Activated CD4-positive, alpha-beta T cell treated with anti-CD3 and anti-CD28 coated beads for 36 hours (primary cell): ENCODE data around the gene HES3. TPM values are rescaled to one million over a fixed set of nuclear protein-coding genes. Genes with fewer than 3 reads are reported as not detected.
A peak's percentile ranks its signal among the peaks of the same experiment; 100 is the strongest.

Experiments
- ATAC-seq: fragments of 200-7000 bp; cut with Tn5 transposase; one replicate; pipeline ENCODE4 v1.10.0; 2021; ENCODE audit warnings: mild to moderate bottlenecking, moderate library complexity
- CTCF ChIA-PET: fragments of 350-600 bp; sonication (Branson Sonifier 250); formaldehyde crosslinking; loops from one replicate; lab custom pipeline; 2021; ENCODE audit warnings: antibody characterized with exemption; lab: Charles Lee
- POLR2A ChIA-PET: fragments of 350-600 bp; sonication (Branson Sonifier 250); formaldehyde crosslinking; loops from one replicate; lab custom pipeline; 2021; ENCODE audit warnings: antibody characterized with exemption, inconsistent platforms; lab: Charles Lee
- DNase-seq: peaks from one replicate; pipeline ENCODE4 v3.0.0-alpha.2; 2020
- H3K27ac Mint-ChIP-seq: one replicate; pipeline ENCODE4 v1.8.0; 2021; ENCODE audit warnings: mixed read lengths
- H3K27me3 Mint-ChIP-seq: one replicate; pipeline ENCODE4 v1.8.0; 2021; ENCODE audit warnings: mixed read lengths
- H3K36me3 Mint-ChIP-seq: one replicate; pipeline ENCODE4 v1.8.0; 2021; ENCODE audit warnings: low read depth, mixed read lengths
- H3K4me1 Mint-ChIP-seq: one replicate; pipeline ENCODE4 v1.8.0; 2021; ENCODE audit warnings: mixed read lengths
- H3K4me3 Mint-ChIP-seq: one replicate; pipeline ENCODE4 v1.8.0; 2021; ENCODE audit warnings: mild to moderate bottlenecking, moderate library complexity, mixed read lengths
- H3K9me3 Mint-ChIP-seq: one replicate; pipeline ENCODE4 v1.8.0; 2021; ENCODE audit warnings: low read depth, mixed read lengths
- intact Hi-C, 2 experiments: fragments of 100-400 bp; cut with DNase I in 1 of 2; cut with micrococcal nuclease in 1 of 2; formaldehyde crosslinking; loops; one replicate each; pipeline versions ENCODE4 v1.14.2 to v1.15.1; 2022 to 2024; cut with DNase I, micrococcal nuclease
- total RNA-seq, 2 experiments: library from RNA; stranded (reverse); gene quantifications; one replicate each; pipeline ENCODE4 v1.2.3, GENCODE V29; 2021

Gene HES3
- total RNA-seq, 2 experiments from 2014 or later, result not detected

DNA sequence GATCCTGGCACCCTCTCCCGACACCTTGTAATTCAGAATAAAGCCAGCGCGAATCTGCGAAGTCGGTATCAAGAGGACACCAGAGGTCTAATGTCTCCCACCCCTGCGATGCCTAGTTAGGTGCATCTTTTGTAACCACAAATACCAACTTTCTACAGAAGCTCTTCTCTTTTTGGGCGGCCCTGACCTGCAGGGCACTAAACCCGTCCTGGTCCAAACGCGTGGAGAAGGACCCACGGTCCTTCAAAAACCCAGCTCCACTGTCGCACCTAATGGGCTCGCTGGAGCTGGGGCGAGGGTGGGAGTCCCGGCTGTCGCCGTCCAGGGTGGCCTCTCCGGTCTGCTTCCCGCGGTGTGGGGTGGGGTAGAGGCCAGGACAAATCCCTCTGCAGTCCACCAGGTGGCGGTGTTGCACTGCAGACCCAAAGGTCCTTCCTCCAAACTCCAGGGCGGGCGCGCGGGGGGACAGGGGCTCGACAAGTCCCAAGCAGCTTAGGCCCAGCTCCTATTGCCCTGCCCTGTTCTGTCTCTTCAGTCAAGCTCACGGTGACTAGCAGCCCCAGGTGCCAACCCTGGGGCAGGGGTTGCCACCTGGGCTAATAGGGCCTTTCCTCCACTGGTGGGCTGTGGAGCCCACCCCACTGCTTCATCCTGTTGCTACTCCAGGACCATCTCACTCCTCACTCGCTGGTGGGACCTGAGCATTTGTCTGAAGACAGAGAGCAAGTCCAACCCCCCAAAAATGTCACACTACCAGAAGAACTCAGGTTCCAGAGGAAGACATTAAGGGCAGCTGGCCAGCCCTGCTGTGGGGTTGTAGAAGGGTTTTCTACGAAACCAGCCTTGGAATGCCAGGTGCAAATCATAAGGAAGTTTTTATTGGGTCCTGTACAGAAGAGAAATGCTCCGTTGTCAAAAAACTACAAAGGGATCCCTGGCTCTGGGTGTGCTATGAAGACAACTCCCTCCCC lies 2.8 kb downstream of the HES3 start:
- peaks cover 7% of the 10 kb centered on the region for H3K4me1 Mint-ChIP-seq
- ATAC-seq (peak; percentile 70), DNase-seq (peak; percentile 90)
- H3K4me3 Mint-ChIP-seq, result no peak overlapping the region
- POLR2A ChIA-PET, result interaction anchor here (0.5 kb wide), 1 partner anchor 387 kb away, joined by 6 read pairs; no protein-coding TSS in a partner anchor
- intact Hi-C loops, result loop anchor here (1.0 to 5.0 kb wide), 9 partner anchors 14 to 229 kb away; partner anchors contain the start of genes ACOT7 (in 1 of the 2) and ESPN (in 1 of the 2)
- CTCF ChIA-PET, result interaction anchor here (0.6 to 6.1 kb wide), 40 partner anchors 9 to 223 kb away, joined by 3 to 35 read pairs (median 4); partner anchors contain the start of genes ACOT7, GPR153, HES2 and ICMT
- peaks cover 48% of the 10 kb centered on the region for H3K27me3 Mint-ChIP-seq
- H3K9me3 Mint-ChIP-seq, result no peaks in the 10 kb centered on the region
- H3K27ac Mint-ChIP-seq, result peak overlapping the region; percentile 35
- no peaks in the 10 kb centered on the region for H3K36me3 Mint-ChIP-seq

DNA sequence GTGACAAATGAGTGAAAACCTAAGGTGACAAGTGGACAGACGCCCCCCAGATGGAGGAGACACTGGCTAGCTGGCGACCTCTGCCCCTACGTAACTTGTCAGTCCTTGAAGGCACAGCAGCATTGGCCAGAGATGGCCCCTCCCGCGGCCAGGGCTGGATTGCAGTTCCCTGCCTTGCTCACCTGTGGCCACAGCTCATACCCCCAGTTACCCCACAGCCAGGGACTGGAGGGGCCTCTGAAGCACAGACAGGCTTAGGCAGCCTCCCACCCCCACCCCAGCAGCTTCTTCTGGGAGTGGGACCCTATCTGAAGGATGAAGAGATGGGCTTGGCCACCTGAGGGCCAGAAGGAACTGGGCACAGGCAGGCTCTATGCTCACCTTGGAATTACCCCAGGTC lies 3.7 kb downstream of the HES3 start:
- H3K36me3 Mint-ChIP-seq, result no peaks in the 10 kb centered on the region
- H3K4me3 Mint-ChIP-seq, result no peak overlapping the region
- intact Hi-C loops, result loop anchor here (1.0 to 5.0 kb wide), 4 partner anchors 96 to 190 kb away; partner anchors contain the start of gene ESPN (in 1 of the 2)
- ChIA-PET CTCF (interaction anchor here (0.6 to 6.1 kb wide), 21 partner anchors 8 to 222 kb away, joined by 3 to 35 read pairs (median 5); partner anchors contain the start of genes ACOT7, GPR153, HES2 and ICMT), POLR2A (no interaction called here)
- no peak overlapping the region for H3K27ac Mint-ChIP-seq
- no peak for DNase-seq
- H3K27me3 Mint-ChIP-seq, result peaks cover 48% of the 10 kb centered on the region
- H3K9me3 Mint-ChIP-seq, result no peaks in the 10 kb centered on the region
- no peak for ATAC-seq
- peaks cover 7% of the 10 kb centered on the region for H3K4me1 Mint-ChIP-seq

DNA sequence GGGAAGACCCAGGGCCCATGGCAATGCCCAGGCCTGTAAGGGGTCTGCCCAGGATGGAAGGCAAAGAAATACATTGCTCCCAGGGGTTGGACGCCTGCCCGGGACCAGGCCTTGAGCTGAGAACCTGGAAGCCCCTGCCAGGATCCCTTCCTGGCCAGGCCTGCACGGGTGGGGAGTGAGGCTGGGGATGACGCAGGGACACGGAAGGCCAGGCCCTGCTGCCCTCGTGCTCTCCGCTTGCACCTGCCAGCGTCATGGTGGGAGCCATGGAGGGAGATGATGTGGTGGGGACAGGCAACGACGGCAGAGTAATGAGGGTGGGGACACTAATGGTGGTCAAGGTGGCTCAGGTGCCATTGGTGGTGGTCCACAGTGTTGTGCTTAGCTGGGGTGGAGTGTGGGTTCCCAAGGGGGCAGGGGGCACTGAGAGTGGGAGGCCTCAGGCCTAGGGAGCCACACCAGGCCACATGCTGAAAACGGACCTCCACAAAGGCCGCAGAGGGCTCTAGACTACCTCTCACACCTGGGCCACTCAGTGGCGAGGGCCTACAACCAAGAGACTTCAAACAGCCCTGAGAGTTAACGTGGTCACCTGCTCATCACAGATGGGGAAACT lies 4.3 kb downstream of the HES3 start:
- DNase-seq, result no peak
- ChIA-PET CTCF (interaction anchor here (0.8 to 6.1 kb wide), 10 partner anchors 9 to 173 kb away, joined by 3 to 35 read pairs (median 4); partner anchors contain the start of genes ACOT7, HES2 and ICMT), POLR2A (interaction anchor here (0.5 kb wide), 1 partner anchor 166 kb away, joined by 3 read pairs; no protein-coding TSS in a partner anchor)
- intact Hi-C loops, result loop anchor here (5.0 kb wide), 2 partner anchors 174 to 189 kb away; partner anchors contain the start of gene ESPN (in 1 of the 2)
- ATAC-seq, result no peak
- no peak overlapping the region for H3K27ac Mint-ChIP-seq
- no peaks in the 10 kb centered on the region for H3K36me3 Mint-ChIP-seq
- peaks cover 46% of the 10 kb centered on the region for H3K27me3 Mint-ChIP-seq
- H3K9me3 Mint-ChIP-seq, result no peaks in the 10 kb centered on the region
- H3K4me3 Mint-ChIP-seq, result no peak overlapping the region
- peaks cover 7% of the 10 kb centered on the region for H3K4me1 Mint-ChIP-seq

GRCh38 chr1:6248932-6249738 lies 5.2 kb downstream of the HES3 start:
- DNase-seq, result no peak
- Mint-ChIP-seq H3K4me1 (peaks cover 7% of the 10 kb centered on the region), H3K9me3 (no peaks in the 10 kb centered on the region), H3K36me3 (no peaks in the 10 kb centered on the region), H3K4me3 (no peak overlapping the region), H3K27ac (no peak overlapping the region), H3K27me3 (peaks cover 39% of the 10 kb centered on the region)
- no peak for ATAC-seq
- POLR2A ChIA-PET, result interaction anchor here (0.5 kb wide), 1 partner anchor 165 kb away, joined by 3 read pairs; no protein-coding TSS in a partner anchor
- intact Hi-C loops, result loop anchor here (5.0 kb wide), 2 partner anchors 173 to 188 kb away; partner anchors contain the start of gene ESPN (in 1 of the 2)
- CTCF ChIA-PET, result interaction anchor here (1.0 to 3.4 kb wide), 2 partner anchors 10 to 14 kb away, joined by 3 to 12 read pairs; partner anchors contain the start of gene ICMT

DNA sequence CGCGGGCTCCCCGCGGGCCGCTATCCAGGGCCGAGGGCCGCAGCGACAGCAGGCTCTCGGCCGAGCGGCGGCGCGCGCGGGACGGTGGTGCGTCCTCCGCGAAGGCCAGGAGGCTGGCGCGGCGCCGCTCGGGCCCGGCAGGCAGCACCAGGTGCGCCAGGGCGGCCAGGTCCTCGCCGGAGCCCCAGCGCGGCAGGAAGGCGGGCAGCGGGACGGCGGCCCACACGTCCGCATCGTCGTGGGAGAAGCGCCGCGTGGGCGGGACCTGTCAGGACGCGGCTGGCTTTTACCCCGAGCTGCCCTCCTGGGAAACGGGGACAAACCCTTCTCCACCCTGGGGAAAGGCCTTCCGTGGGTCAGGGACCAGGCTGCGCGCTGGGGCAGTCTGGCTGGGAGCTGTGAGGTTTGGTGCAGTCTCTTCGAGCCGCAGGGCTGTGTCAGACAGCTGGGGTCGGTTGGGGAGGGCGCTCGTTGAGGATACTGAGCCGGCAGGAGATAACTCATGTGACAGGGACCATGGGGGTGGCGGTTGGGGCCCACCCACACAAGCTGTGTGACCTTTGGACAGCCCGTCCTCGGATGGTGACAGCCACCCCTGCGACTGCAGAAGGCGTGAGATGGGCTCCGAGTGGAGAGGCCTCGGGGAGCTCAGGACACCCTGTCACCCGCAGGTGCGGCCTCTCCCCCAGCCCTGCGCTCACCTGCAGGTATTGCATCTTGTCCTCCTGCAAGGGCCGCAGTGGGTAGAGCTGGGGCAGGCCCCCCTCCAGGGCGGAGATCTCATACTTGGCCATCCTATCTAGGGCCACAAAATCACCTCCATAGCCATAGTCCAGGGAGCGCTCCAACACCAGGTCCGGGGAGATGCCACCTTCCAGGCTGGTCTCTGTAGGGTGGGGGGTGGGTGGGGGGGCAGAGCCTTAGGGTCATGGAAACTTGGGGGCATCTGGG lies 6.0 kb downstream of the HES3 start:
- ChIA-PET CTCF (interaction anchor here (0.5 to 1.5 kb wide), 2 partner anchors 140 to 173 kb away, joined by 3 to 4 read pairs; no protein-coding TSS in a partner anchor), POLR2A (no interaction called here)
- DNase-seq (no peak), ATAC-seq (no peak)
- H3K4me1 Mint-ChIP-seq, result peaks cover 7% of the 10 kb centered on the region
- H3K4me3 Mint-ChIP-seq, result no peak overlapping the region
- peaks cover 34% of the 10 kb centered on the region for H3K27me3 Mint-ChIP-seq
- no peak overlapping the region for H3K27ac Mint-ChIP-seq
- no peaks in the 10 kb centered on the region for H3K36me3 Mint-ChIP-seq
- no peaks in the 10 kb centered on the region for H3K9me3 Mint-ChIP-seq
- intact Hi-C loops, result loop anchor here (5.0 kb wide), 2 partner anchors 172 to 187 kb away; partner anchors contain the start of gene ESPN (in 1 of the 2)

DNA sequence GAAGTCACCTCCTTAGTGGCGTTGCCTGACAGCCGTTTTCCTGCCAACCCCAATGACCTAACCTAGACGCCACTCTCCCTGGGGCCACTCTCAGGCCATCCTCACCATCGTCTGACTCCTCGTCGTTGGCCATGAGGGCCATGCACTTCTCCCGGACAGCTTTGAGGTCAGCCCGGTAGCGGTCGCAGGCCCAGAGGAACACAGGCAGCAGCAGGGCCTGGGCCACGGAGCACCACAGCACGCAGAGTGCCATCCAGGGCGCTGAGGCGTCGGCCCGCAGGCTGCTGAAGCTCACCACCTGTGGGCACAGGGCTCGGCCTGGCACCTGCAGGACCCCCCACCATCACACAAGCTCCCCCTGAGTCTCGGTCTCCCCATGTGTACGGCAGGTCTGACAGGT lies 7.3 kb downstream of the HES3 start:
- DNase-seq (no peak), ATAC-seq (no peak)
- ChIA-PET CTCF (interaction anchor here (1.5 kb wide), 1 partner anchor 172 kb away, joined by 4 read pairs; no protein-coding TSS in a partner anchor), POLR2A (interaction anchor here (0.5 kb wide), 1 partner anchor 36 kb away, joined by 3 read pairs; no protein-coding TSS in a partner anchor)
- Mint-ChIP-seq H3K27ac (no peak overlapping the region), H3K4me1 (peaks cover 5% of the 10 kb centered on the region), H3K9me3 (no peaks in the 10 kb centered on the region), H3K4me3 (no peak overlapping the region), H3K27me3 (peaks cover 32% of the 10 kb centered on the region), H3K36me3 (no peaks in the 10 kb centered on the region)
- intact Hi-C loops, result no loop called here

GRCh38 chr1:6251681-6252373 lies 7.8 kb downstream of the HES3 start:
- DNase-seq, result no peak
- ChIA-PET CTCF (interaction anchor here (1.0 to 1.5 kb wide), 2 partner anchors 168 to 172 kb away, joined by 3 to 4 read pairs; partner anchors contain the start of gene HES2), POLR2A (no interaction called here)
- no peak overlapping the region for H3K27ac Mint-ChIP-seq
- no peak overlapping the region for H3K4me3 Mint-ChIP-seq
- no peaks in the 10 kb centered on the region for H3K36me3 Mint-ChIP-seq
- ATAC-seq, result no peak
- no peaks in the 10 kb centered on the region for H3K9me3 Mint-ChIP-seq
- no peaks in the 10 kb centered on the region for H3K4me1 Mint-ChIP-seq
- intact Hi-C loops, result no loop called here
- peaks cover 27% of the 10 kb centered on the region for H3K27me3 Mint-ChIP-seq

DNA sequence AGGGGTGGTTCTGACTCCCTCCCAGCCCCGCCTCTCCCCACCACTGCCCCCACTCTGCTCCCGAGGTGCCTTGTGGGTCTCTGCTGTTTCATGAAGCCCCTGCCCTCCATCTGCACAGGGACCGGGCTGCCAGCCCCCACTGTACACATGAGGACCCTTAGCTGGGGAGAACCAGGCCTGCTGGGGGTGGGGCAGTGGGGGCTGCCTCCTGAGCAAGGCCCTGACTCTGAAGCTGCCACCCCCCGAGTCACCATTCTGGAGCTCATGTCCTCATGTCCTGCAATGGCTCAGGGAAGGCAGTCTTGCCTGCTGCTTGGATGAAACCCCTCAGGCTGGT lies 8.4 kb downstream of the HES3 start:
- H3K36me3 Mint-ChIP-seq, result no peaks in the 10 kb centered on the region
- peaks cover 22% of the 10 kb centered on the region for H3K27me3 Mint-ChIP-seq
- no peak for ATAC-seq
- CTCF ChIA-PET, result interaction anchor here (1.0 kb wide), 1 partner anchor 167 kb away, joined by 3 read pairs; the partner anchor contains the start of gene HES2
- no peaks in the 10 kb centered on the region for H3K4me1 Mint-ChIP-seq
- H3K9me3 Mint-ChIP-seq, result no peaks in the 10 kb centered on the region
- DNase-seq, result no peak
- no peak overlapping the region for H3K27ac Mint-ChIP-seq
- no peak overlapping the region for H3K4me3 Mint-ChIP-seq
- intact Hi-C loops, result no loop called here
- POLR2A ChIA-PET, result interaction anchor here (0.5 to 0.6 kb wide), 2 partner anchors 10 to 206 kb away, joined by 3 to 4 read pairs; no protein-coding TSS in a partner anchor

GRCh38 chr1:6253380-6253779 lies 9.4 kb downstream of the HES3 start:
- DNase-seq (no peak), ATAC-seq (no peak)
- no peaks in the 10 kb centered on the region for H3K9me3 Mint-ChIP-seq
- H3K4me3 Mint-ChIP-seq, result no peak overlapping the region
- peaks cover 15% of the 10 kb centered on the region for H3K27me3 Mint-ChIP-seq
- intact Hi-C loops, result no loop called here
- H3K4me1 Mint-ChIP-seq, result no peaks in the 10 kb centered on the region
- no peak overlapping the region for H3K27ac Mint-ChIP-seq
- POLR2A ChIA-PET, result no interaction called here
- CTCF ChIA-PET, result no interaction called here
- H3K36me3 Mint-ChIP-seq, result no peaks in the 10 kb centered on the region
